Body of pancreas (tissue), 4 donors: ENCODE measurements around the gene RSPH9. TPM values are rescaled to one million over a fixed set of nuclear protein-coding genes. Genes with fewer than 3 reads are reported as not detected.
A peak's percentile ranks its signal among the peaks of the same experiment; 100 is the strongest.

Source experiments
- ATAC-seq: fragments of 150-250 bp; one replicate; pipeline ENCODE4 v1.9.1; 2016
- DNase-seq, 4 donors: peaks; one replicate each; pipeline ENCODE4 v3.0.0-alpha.2; 2019
- H3K27ac ChIP-seq, 4 donors: fragments of 200-600 bp; sonication (generic); 1 replicate in 3 of 4; 2 replicates in 1 of 4; pipeline versions ENCODE4 v1.5.1 to v1.6.1; 2016 to 2019; ENCODE audit warnings: mild to moderate bottlenecking in 1 of 4, mixed read lengths in 1 of 4, moderate library complexity in 1 of 4
- H3K27me3 ChIP-seq, 2 donors: fragments of 200-600 bp; sonication (generic); one replicate each; pipeline ENCODE4 v1.6.0; 2016; ENCODE audit warnings: mild to moderate bottlenecking in 1 of 2
- H3K36me3 ChIP-seq, 2 donors: fragments of 200-600 bp; sonication (generic); replicated peaks in 1 of 2; 2 replicates each; pipeline ENCODE4 v1.5.1; 2016; ENCODE audit warnings: low read depth in 2 of 2; ENCODE audit not compliant: insufficient read depth in 1 of 2
- H3K4me1 ChIP-seq: fragments of 200-600 bp; sonication (generic); one replicate; pipeline ENCODE4 v1.6.0; 2016
- H3K4me3 ChIP-seq, 2 donors: fragments of 200-600 bp; sonication (generic); 1 replicate in 1 of 2; 2 replicates in 1 of 2; pipeline ENCODE4 v1.5.1; 2016 to 2019
- H3K9me3 ChIP-seq, 3 donors: fragments of 200-600 bp; sonication (generic); 1 replicate in 2 of 3; 2 replicates in 1 of 3; pipeline ENCODE4 v1.5.1; 2016
- POLR2A ChIP-seq, 3 donors: fragments of 450-650 bp; IDR thresholded peaks; one replicate each; pipeline ENCODE4 v1.6.1; 2016; ENCODE audit warnings: antibody characterized with exemption in 3 of 3, mild to moderate bottlenecking in 2 of 3
- WGBS, 2 donors: methylation state at CpG; one replicate each; pipeline ENCODE4 v1.1.5; 2017; 5-methylcytosine and 5-hydroxymethylcytosine counted together
- intact Hi-C: fragments of 100-400 bp; cut with DNase I; formaldehyde crosslinking; loops from one replicate; pipeline ENCODE4 v1.15.1; 2023
- total RNA-seq, 2 donors: library from RNA; depleted of rRNA; stranded (reverse); fragments of >200 nt; gene quantifications; one replicate each; pipeline ENCODE4 v1.1.0, GENCODE V29; 2016
- TF ChIP-seq, protein P1 (sequence below), 7 experiments: fragments of 450-650 bp in 4 of 7; fragments of 200-600 bp in 3 of 7; sonication (generic) in 3 of 7; IDR thresholded peaks; one replicate each; pipeline ENCODE4 v1.5.1; 2016 to 2019; ENCODE audit warnings: antibody characterized with exemption in 7 of 7

RSPH9 gene
- total RNA-seq, 2 donors from 2014 or later: not detected

DNA sequence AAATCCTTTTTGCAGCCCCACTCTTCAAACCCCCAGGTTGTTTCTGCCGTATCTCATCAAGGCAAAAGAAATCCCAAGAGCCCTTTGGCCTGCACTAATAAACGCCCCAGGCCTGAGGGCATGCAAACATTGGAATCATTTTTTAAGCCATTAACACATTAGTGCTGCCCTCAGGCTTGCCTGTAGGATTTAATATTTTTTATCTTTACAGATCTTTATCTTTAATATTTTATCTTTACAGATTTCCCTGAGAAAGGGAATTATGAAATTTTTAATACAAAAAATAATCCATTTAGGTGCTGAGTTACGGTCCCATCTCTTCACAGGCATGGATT, 30.5 kb upstream of the RSPH9 start:
- peaks cover 0 to 5% of the 10 kb centered on the region in 2 donors for H3K36me3 ChIP-seq
- 80 to 85% methylated on average over 3 of the region's 3 CpGs for WGBS, 2 donors
- TF ChIP-seq, protein P1, sequence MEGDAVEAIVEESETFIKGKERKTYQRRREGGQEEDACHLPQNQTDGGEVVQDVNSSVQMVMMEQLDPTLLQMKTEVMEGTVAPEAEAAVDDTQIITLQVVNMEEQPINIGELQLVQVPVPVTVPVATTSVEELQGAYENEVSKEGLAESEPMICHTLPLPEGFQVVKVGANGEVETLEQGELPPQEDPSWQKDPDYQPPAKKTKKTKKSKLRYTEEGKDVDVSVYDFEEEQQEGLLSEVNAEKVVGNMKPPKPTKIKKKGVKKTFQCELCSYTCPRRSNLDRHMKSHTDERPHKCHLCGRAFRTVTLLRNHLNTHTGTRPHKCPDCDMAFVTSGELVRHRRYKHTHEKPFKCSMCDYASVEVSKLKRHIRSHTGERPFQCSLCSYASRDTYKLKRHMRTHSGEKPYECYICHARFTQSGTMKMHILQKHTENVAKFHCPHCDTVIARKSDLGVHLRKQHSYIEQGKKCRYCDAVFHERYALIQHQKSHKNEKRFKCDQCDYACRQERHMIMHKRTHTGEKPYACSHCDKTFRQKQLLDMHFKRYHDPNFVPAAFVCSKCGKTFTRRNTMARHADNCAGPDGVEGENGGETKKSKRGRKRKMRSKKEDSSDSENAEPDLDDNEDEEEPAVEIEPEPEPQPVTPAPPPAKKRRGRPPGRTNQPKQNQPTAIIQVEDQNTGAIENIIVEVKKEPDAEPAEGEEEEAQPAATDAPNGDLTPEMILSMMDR (IDR thresholded peaks at IDR 0.05): no peak
- TF ChIP-seq POLR2A (IDR thresholded peaks at IDR 0.05): no peak

DNA sequence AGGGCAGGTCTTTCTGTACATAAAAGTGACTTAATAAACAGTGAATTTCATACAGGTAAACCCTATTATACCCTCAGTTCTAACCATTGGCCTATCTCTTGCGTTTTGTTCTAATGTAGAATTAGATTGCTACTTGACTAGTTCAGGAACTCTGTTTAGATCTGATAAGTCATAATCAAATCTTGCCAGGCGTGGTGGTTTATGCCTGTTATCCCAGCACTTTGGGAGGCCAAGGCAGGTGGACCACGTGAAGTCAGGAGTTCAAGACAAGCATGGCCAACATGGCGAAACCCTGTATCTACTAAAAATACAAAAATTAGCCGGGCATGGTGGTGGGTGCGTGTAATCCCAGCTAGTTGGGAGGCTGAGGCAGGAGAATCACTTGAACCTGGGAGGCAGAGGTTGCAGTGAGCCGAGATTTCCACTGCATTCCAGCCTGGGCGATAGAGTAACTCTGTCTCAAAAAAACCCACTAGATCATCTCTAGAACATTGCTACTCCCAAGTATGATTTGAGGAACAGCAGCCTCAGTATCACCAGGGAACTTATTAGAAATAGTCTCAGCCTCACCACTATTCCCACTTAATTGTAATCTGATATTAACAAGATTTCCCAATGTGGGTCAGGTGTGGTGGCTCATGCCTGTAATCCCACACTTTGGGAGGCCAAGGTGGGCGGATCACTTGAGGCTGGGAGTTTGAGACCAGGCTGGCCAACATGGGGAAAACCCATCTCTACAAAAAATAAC, 27.9 kb upstream of the RSPH9 start:
- intact Hi-C loops: no loop called here
- no peaks in the 10 kb centered on the region for H3K4me1 ChIP-seq
- ATAC-seq (no peak), DNase-seq (no peak)
- H3K27ac ChIP-seq: no peak overlapping the region
- peaks cover 0 to 10% of the 10 kb centered on the region in 2 donors for H3K36me3 ChIP-seq
- no peaks in the 10 kb centered on the region for H3K9me3 ChIP-seq
- TF ChIP-seq, protein P1 (IDR thresholded peaks at IDR 0.05): no peak
- TF ChIP-seq POLR2A (IDR thresholded peaks at IDR 0.05): peak in 1 of 3 donors; percentile 6
- H3K4me3 ChIP-seq: no peak overlapping the region
- WGBS, 2 donors: 88 to 90% methylated on average over 9 of the region's 9 CpGs
- H3K27me3 ChIP-seq: no peaks in the 10 kb centered on the region

More for the DNA sequence above, 30.5 kb upstream of the RSPH9 start:
- Histone ChIP-seq H3K4me1 (no peaks in the 10 kb centered on the region), H3K27ac (no peak overlapping the region), H3K27me3 (no peaks in the 10 kb centered on the region), H3K4me3 (no peak overlapping the region), H3K9me3 (no peaks in the 10 kb centered on the region)
- DNase-seq (no peak), ATAC-seq (no peak)
- intact Hi-C loops: no loop called here

DNA sequence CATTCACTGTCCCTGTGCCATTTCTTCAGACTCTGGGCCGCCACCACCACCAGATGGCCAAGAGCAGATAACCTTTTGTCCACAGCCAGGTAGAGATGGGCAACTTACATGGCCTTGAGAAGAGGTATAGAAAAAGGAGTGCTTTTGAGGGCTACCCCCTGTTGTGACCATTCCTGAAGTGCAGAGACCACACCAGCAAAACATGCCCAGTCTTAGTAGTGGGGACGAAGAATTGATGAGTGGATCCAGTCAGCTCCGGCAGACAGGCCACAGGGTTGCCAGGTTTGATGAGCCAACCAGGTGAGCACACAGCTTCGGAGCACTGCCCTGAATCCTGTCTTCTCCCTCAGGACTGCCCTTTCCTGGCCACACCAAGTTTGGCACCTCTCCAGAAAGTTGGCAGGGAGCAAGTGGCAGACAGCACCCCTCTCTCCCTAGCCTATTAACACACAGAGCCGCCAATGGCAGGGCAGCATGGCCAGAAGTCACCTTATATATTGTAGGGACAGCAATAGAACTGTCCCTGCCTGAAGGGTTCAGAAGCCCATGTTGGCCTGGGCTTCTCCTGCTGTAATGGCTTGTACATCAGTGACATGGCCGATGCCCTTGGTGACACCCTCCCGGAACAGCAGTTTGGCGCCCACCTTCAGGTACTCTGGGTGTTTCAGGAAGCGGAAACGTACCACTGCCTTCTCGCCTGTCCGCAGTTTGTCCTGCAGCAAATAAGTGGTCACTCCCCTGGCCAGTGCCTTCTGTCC, 23.6 kb upstream of the RSPH9 start:
- no peak for ATAC-seq
- Histone ChIP-seq H3K36me3 (peaks cover 0 to 23% of the 10 kb centered on the region in 2 donors), H3K27me3 (no peaks in the 10 kb centered on the region), H3K4me1 (peaks cover 2% of the 10 kb centered on the region), H3K4me3 (no peak overlapping the region), H3K9me3 (no peaks in the 10 kb centered on the region), H3K27ac (no peak overlapping the region)
- intact Hi-C loops: no loop called here
- TF ChIP-seq POLR2A (IDR thresholded peaks at IDR 0.05): no peak
- TF ChIP-seq, protein P1 (IDR thresholded peaks at IDR 0.05): no peak
- 91 to 96% methylated on average over 12 of the region's 12 CpGs for WGBS, 2 donors
- no peak for DNase-seq

DNA sequence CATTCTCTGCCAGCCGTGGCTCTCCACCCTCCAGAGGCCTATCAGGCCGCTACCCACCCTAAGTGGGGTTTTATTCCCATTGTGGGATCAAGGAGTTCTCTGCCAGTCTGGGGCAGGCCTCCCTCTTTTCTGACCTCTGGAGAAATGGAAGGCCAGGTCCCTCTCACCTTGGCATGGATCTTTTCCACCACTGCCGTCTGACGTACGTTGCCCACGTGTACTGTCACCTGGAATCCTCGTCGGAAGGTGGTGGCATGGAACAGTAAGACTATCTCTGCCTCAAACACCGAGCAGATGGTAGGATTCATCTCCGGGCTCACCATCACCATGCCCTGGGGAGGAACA, 23.0 kb upstream of the RSPH9 start:
- Histone ChIP-seq H3K36me3 (peaks cover 0 to 23% of the 10 kb centered on the region in 2 donors), H3K4me1 (peaks cover 7% of the 10 kb centered on the region), H3K27me3 (no peaks in the 10 kb centered on the region), H3K4me3 (no peak overlapping the region), H3K9me3 (no peaks in the 10 kb centered on the region), H3K27ac (no peak overlapping the region)
- no peak for DNase-seq
- intact Hi-C loops: no loop called here
- no peak for TF ChIP-seq POLR2A (IDR thresholded peaks at IDR 0.05)
- TF ChIP-seq, protein P1 (IDR thresholded peaks at IDR 0.05): no peak
- 94 to 97% methylated on average over 9 to 10 of the region's 10 CpGs for WGBS, 2 donors
- no peak for ATAC-seq
